Testis (tissue), 2 donors: ENCODE results near the gene SLC37A2.

ENCODE experiments used
- CTCF ChIP-seq, 3 experiments: fragments of 450-650 bp in 2 of 3; fragments of 200-600 bp in 1 of 3; sonication (generic) in 1 of 3; IDR thresholded peaks; one replicate each; pipeline ENCODE4 v1.5.1; 2016 to 2019; ENCODE audit warnings: antibody characterized with exemption in 3 of 3, mild to moderate bottlenecking in 2 of 3, moderate library complexity in 1 of 3
- POLR2A ChIP-seq: fragments of 450-650 bp; IDR thresholded peaks from one replicate; pipeline ENCODE4 v1.6.1; 2017; ENCODE audit warnings: antibody characterized with exemption, mild to moderate bottlenecking, moderate library complexity

DNA sequence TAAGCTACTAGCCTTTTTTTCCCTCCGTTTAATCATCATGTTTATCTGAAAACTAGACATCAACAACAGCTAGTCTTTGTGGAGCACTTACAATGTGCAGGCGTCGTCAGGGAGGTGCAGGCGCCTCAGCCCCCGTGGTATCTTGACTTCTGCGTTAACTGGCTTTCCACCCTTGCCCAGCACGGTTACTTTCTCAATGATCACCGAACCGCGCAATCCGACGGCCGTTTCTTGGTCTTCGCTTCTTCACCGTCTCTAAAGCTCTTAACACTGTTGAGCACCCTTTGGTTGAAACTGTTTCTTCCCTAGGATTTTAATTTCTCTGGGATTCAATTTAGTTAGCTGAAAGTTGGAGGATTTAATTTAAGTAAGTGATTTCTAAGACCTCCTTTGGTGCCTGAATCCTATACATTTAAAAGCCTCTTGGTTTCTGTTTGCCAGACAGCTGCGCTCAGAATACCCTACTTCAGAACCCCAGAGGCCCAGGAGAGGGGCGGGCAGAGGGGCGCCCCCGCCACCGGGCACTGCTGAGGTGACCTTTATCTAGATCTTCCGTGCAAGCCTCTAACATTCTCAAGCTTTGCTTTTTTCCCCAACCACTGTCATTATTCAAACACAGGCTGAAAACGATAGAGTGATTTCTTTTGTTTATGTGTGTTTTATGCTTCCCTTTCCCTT, 66.3 kb downstream of the SLC37A2 start:
- TF ChIP-seq CTCF (IDR thresholded peaks at IDR 0.05) (no peak), POLR2A (no peak)
